ENCODE results near the gene NTHL1.

Gene NTHL1

DNA sequence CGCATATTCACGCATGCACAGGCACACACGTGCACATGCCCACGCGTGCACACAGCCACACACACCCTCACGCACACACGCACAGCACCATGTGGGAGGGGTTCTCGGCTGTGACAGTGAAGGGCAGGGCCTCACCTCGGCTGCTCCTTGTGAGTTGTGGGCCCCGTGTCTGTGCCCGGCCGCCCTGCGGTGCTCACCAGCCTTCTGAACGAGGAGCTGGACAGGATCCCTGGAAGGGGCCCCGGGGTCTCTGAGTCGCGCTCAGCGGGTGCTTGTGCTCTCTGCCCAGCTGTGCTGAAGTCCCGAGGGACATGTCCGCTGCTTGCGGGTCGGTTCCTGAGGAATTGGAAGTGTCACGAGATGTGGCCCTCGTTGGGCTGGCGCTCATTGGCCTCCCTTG is 16.2 kb upstream of the NTHL1 start:
- DNase-seq (ENCODE audit: low read depth in 2 of 2), result no peak

- DNase-seq (ENCODE audit: low read depth in 2 of 2), result no peak
Measured at GRCh38 chr16:2062801-2063200, 15.2 kb upstream of the NTHL1 start.

DNA sequence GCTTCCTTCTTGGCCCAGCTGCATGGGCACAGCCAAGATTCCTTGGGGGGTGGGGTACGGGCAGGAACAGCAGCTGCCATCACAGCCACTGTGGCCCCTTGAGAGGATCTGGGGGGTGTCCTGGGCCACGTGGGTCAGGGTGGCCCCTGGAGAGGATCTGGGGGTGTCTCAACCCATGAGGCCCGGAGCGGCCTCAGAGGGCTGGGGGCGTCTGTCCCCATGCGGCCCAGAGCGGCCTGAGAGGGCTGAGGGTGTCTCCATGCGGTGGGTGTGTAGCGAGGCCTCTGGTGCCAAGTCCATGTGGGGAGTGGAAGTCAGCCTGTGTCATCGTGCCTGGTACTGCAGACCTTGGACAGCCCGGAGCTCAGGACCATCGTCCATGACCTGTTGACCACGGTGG is 13.9 kb upstream of the NTHL1 start:
- DNase-seq (ENCODE audit: low read depth in 2 of 2), result no peak

DNA sequence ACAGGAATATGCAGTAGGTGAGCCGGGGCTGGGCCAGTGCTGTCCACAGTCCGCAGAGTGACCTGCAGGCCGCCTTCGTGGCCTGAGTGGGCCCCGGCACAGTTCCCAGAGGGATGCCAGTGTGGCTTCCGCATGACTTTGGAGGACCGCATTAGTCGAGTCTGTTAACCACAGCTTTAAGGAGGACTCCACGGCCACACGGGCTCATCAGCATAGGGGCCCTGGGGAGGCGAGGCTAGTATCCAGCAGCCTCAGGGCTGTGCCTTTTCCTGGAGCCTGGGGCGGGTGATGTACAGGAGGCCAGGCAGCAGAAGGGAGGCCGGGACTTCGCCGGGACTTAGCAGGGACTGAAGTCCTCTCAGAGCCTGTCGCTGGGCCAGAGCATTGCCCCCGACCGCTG is 13.4 kb upstream of the NTHL1 start:
- DNase-seq (ENCODE audit: low read depth in 2 of 2), result no peak

GRCh38 chr16:2060346-2060745 is 12.7 kb upstream of the NTHL1 start:
- no peak for DNase-seq (ENCODE audit: low read depth in 2 of 2)

DNA sequence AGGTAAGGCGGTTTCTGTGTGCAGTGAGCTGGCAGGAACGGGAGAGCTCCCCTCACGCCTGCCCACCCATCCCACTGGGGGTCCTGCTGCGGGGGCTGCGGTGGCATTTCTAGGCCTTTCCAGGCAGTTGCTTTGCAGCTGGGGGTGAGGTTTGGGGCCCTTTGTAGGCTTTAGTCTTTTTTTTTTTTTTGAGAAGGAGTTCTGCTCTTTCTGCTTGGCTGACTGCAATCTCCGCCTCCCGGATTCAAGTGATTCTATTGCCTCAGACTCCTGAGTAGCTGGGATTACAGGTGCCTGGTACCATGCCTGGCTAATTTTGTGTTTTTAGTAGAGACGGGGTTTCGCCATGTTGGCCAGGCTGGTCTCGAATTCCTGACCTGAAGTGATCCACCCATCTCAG is 11.2 kb upstream of the NTHL1 start:
- DNase-seq (ENCODE audit: low read depth in 2 of 2), result no peak

- no peak for DNase-seq (ENCODE audit: low read depth in 2 of 2)
Measured at GRCh38 chr16:2058420-2058819, 10.8 kb upstream of the NTHL1 start.

DNA sequence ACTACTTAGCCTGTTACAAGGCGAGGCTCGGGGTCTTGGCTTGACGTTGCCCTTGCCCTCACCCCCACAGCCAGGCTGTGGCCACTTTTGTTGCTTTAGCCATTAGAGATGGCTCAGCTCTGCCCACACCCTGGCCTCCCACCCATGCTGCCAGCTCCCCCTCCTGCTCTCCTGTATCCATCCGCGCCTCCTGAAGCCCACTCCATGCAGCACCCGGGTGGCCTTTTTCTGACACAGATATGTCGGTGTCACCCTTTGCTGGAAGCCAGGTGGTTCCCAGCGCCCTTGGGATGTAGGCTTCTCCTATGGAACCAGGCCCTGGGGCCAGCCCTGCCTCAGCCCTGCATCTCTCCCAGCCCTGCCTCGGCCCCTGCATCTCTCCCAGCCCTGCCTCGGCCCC is 9.8 kb upstream of the NTHL1 start:
- DNase-seq (ENCODE audit: low read depth in 2 of 2), result no peak

GRCh38 chr16:2056681-2057407 is 9.2 kb upstream of the NTHL1 start:
- DNase-seq (ENCODE audit: low read depth in 2 of 2), result no peak

DNA sequence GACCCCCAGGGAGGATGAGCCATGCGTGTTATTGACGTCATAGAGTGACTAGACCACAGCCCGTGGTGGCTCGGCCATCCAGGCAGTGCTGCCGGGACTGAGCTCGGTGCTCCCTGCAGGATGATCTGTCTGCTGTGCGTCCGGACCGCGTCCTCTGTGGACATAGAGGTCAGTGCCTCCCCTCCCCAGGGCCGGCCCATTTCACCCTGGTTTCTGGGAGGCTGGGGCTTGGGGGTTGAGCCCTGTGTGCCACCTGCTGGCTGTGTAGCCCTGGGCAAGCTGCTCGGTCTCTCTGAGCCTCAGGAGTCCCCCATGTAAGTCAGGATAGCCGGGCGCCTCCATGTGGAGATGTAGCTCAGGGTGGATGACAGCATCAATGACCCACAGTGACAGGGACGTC is 8.4 kb upstream of the NTHL1 start:
- DNase-seq (ENCODE audit: low read depth in 2 of 2), result no peak

- no peak for DNase-seq (ENCODE audit: low read depth in 2 of 2)
Measured at GRCh38 chr16:2054543-2055245, 7.1 kb upstream of the NTHL1 start.

GRCh38 chr16:2053897-2054296 is 6.3 kb upstream of the NTHL1 start:
- DNase-seq (ENCODE audit: low read depth in 2 of 2), result no peak

DNA sequence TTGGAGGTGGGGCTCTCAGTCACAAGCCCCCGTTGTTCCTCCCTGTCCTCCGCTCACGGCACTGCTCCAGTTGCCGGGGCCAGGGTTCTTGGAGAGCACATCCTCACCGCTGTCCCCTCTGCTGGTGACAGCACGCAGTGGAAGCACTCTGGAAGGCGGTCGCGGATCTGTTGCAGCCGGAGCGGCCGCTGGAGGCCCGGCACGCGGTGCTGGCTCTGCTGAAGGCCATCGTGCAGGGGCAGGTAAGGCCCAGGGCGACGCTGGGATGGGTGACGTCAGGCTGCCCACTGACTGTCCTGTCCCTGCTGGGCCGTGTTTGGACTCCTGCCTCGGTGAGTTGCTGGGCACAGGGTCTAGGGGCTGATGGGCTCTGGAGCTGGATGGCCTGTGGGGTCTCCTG is 5.6 kb upstream of the NTHL1 start:
- no peak for DNase-seq (ENCODE audit: low read depth in 2 of 2)

DNA sequence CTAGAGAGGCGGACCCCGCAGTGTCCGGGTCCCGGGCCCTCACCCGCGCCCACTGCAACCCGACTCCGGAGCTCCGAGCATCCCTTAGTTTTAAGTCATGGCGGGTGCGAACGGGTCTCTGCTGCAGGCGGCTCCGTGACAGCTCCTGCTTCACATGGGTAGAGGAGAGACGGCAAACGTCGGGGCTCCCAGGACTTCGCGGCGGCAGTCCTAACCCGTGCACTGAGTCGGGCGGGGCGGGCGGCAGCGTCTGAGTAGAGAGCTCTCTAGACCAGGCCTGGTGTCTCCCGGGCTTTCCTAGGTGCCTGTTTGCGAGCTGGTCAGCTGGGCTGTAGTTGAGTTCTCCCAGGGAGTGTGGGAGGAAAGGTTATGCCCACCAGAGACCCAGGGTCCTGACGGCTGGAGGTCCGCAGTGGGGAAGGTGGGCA is 496 bp upstream of the NTHL1 start:
- no peak for DNase-seq (ENCODE audit: low read depth in 2 of 2)

DNA sequence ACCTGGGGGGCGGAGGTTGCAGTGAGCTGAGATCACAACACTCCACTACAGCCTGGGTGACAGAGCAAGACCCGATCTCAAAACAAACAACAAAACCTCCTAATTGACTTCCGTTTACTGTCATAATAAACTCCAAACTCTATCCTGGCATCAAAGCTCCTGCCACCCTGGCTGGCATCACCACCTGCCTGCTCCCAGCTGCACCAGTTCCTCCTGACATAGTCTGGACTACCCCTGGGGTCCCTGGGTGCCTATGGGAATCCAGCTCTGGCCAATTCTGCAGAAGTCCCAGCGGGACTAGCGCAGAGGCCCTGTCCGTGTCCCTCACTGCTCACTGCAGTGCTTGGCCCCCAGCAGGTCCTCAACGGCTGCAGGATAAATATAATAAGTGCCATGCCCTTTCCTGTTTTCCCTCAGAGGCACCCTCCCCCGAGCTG is 723 bp downstream of the NTHL1 start:
- DNase-seq (ENCODE audit: low read depth in 2 of 2), result no peak

GRCh38 chr16:2045965-2046892 is 1.4 kb downstream of the NTHL1 start:
- DNase-seq (ENCODE audit: low read depth in 2 of 2), result no peak

DNA sequence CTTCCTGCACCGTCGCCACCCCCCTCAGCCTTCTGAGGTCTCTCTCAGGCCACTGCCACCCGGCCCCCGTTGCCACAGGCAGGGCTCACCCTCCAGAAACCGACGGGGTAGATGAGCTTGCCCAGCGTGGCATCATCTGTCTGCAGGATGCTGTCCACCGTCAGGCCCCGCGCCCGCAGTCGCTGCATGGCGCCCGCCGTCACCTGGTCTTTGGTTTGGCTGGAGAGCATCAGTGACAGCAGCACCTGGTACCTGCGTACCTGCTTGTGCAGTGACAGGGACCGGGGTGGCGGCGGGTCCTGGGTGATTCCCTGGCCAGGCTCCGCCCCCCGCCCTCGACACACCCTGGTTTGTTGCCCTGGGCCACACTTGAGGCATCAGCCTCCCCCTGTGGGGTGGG is 3.1 kb downstream of the NTHL1 start:
- no peak for DNase-seq (ENCODE audit: low read depth in 2 of 2)

DNA sequence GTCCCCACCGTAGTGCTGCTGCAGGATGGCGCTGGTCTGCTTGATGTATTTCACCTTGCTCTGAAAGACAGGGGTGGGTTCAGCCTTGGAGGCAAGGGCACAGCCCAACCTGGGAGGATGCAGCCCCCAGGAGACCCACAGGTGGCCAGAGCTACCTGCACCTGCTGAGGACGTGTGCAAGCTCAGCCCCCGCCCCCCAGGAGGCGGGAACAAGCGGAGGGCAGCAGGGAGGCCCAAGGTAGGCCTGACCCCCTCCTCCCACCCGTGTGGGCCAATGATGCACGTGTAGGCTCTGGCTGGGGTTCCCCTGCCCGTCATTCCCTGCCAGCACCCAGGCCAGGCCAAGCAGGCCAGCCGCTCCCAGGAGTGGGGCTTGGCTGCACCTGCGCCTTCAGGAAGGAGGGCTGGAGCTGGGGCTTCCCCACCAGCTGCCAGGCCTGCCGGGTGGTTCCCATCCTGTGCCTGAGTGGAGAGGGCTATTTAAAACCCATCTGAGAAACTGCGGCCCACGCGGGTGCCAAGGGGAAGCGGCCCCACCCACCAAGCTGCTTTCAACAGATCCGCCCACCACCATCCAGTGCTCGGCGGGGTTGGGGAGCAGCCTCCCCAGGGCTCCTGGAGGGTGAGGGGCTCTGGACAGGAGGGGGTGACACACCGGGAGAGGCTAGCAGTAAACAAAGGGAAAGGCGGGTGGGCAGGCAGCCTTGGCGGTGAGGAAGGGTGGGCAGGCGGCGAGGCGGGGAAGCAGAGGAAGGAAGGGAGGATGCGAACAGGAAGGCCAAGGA is 3.8 kb downstream of the NTHL1 start:
- no peak for DNase-seq (ENCODE audit: low read depth in 2 of 2)

DNA sequence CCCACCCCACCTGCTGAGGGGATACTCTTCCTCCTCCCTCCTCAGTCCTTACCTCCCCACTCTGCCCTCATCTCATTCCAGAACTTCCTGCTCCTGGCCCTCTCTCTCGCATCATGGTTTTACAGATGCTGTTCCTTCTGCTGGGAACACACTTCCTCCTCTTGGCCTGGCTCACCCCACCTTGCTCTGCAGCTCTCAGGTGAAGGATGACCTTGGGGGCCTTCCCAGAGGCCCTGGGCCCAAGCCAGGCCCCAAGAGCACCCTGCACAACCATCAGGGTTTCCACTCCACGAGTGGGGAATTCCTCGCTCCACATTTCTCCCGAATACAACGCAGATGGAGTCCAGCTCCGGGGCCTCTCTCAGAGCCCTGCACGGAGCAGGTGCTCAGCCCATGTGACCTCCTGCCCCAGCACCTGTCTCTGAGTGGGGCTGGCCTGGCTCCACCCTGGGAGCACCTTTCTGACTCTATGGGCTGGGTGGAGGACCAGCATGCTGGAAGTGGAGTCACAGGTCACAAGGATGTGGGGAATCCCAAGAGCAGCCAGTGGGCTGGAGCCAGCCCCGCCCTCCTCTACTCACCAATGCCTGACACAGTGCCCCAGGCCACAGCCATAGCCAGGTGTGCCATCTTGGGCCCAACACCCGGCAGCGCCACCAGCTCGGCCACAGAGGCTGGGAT is 4.5 kb downstream of the NTHL1 start:
- no peak for DNase-seq (ENCODE audit: low read depth in 2 of 2)

GRCh38 chr16:2042171-2042985 is 5.3 kb downstream of the NTHL1 start:
- DNase-seq (ENCODE audit: low read depth in 2 of 2), result no peak

Measured in stimulated activated CD8-positive, alpha-beta memory T cell treated with anti-CD3 and anti-CD28 coated beads, Interleukin-7, amount 100 ng/mL, for 1 hour (primary cell).